ENCODE results near the gene TCF4.

GRCh38 chr18:55407774-55408535 is 180.0 kb downstream of the TCF4 start:
- TF ChIP-seq L3MBTL2 (conservative IDR thresholded peaks at IDR 0.05) (no peak), FOXM1 (IDR thresholded peaks at IDR 0.05; ENCODE audit: borderline replicate concordance) (no peak), ZNF384 (IDR thresholded peaks at IDR 0.05) (no peak), TARDBP (IDR thresholded peaks at IDR 0.05) (no peak), PKNOX1 (IDR thresholded peaks at IDR 0.05) (no peak), CTBP1 (IDR thresholded peaks at IDR 0.05; ENCODE audit: borderline replicate concordance) (no peak), NFRKB (IDR thresholded peaks at IDR 0.05) (no peak), ELF4 (IDR thresholded peaks at IDR 0.05) (no peak), SP1 (IDR thresholded peaks at IDR 0.05) (no peak), BHLHE40 (IDR thresholded peaks at IDR 0.05; ENCODE audit: borderline replicate concordance) (no peak), FOXA1 (IDR thresholded peaks at IDR 0.05) (no peak), ARNT (IDR thresholded peaks at IDR 0.05) (no peak), FOXK2 (IDR thresholded peaks at IDR 0.05) (no peak), HDGF (IDR thresholded peaks at IDR 0.05; ENCODE audit: borderline replicate concordance) (no peak)

All from HEK293T (cell line).